ENCODE results near the gene DOC2B. TPM values are rescaled to one million over a fixed set of nuclear protein-coding genes. Genes with fewer than 3 reads are reported as not detected.

DOC2B gene
- polyA plus RNA-seq, 3 donors = 0.02 to 0.19 TPM; not detected in 1

GRCh38 chr17:210402-210801 is 29.0 kb upstream of the DOC2B start:
- Histone ChIP-seq H3K4me2 (replicated peaks; ENCODE audit: extremely low read depth, low read length, poor library complexity, severe bottlenecking) (no peak overlapping the region), H3K79me2 (ENCODE audit: insufficient read depth, low read length) (no peaks in the 10 kb centered on the region), H3K9ac (ENCODE audit: insufficient read depth, low read length, poor library complexity, severe bottlenecking) (no peak overlapping the region), H3K36me3 (replicated peaks in 1 of 2; ENCODE audit: control insufficient read depth in 1 of 2, insufficient read depth in 2 of 2, low read length in 2 of 2) (no peaks in the 10 kb centered on the region), H3K27me3 (ENCODE audit: control insufficient read depth in 2 of 2, insufficient read depth in 2 of 2, low read length in 2 of 2) (peaks cover 0 to 15% of the 10 kb centered on the region in 2 donors), H4K20me1 (ENCODE audit: insufficient read depth, low read length) (no peaks in the 10 kb centered on the region), H3K27ac (ENCODE audit: low read depth in 1 of 2, low read length in 2 of 2) (no peak overlapping the region), H3K9me3 (replicated peaks in 1 of 2; ENCODE audit: control insufficient read depth in 1 of 2, insufficient read depth in 1 of 2, low read length in 2 of 2) (peaks cover 0 to 10% of the 10 kb centered on the region in 2 donors), H3K4me3 (replicated peaks in 1 of 3; ENCODE audit: low read depth in 2 of 3, low read length in 3 of 3) (no peak overlapping the region), H2AFZ (ENCODE audit: insufficient read depth, low read depth, low read length, poor library complexity, severe bottlenecking) (no peak overlapping the region), H3K4me1 (ENCODE audit: control insufficient read depth in 1 of 2, insufficient read depth in 2 of 2, low read length in 2 of 2) (peaks cover 3 to 5% of the 10 kb centered on the region in 2 donors)
- Mint-ChIP-seq H3K4me1 (peaks cover 7% of the 10 kb centered on the region), H3K9me3 (peaks cover 5 to 25% (median 9%) of the 10 kb centered on the region in 7 donors), H3K36me3 (peaks cover 0 to 2% of the 10 kb centered on the region in 2 donors), H3K27ac (no peak overlapping the region), H3K4me3 (no peak overlapping the region), H3K27me3 (ENCODE audit: low read depth in 3 of 3) (peaks cover 9 to 19% (median 19%) of the 10 kb centered on the region in 3 donors)
- no peak for TF ChIP-seq CTCF (IDR thresholded peaks at IDR 0.05)
- WGBS (ENCODE audit: insufficient coverage) = 100% methylated on average over 4 of the region's 8 CpGs
- intact Hi-C loops (cut with micrococcal nuclease) = no loop called here
- DNase-seq = no peak

- Histone ChIP-seq H3K9ac (ENCODE audit: insufficient read depth, low read length, poor library complexity, severe bottlenecking) (no peak overlapping the region), H4K20me1 (ENCODE audit: insufficient read depth, low read length) (no peaks in the 10 kb centered on the region), H3K27ac (ENCODE audit: low read depth in 1 of 2, low read length in 2 of 2) (no peak overlapping the region), H3K27me3 (ENCODE audit: control insufficient read depth in 2 of 2, insufficient read depth in 2 of 2, low read length in 2 of 2) (peaks cover 0 to 15% of the 10 kb centered on the region in 2 donors), H3K36me3 (replicated peaks in 1 of 2; ENCODE audit: control insufficient read depth in 1 of 2, insufficient read depth in 2 of 2, low read length in 2 of 2) (no peaks in the 10 kb centered on the region), H3K4me1 (ENCODE audit: control insufficient read depth in 1 of 2, insufficient read depth in 2 of 2, low read length in 2 of 2) (no peaks in the 10 kb centered on the region), H3K9me3 (replicated peaks in 1 of 2; ENCODE audit: control insufficient read depth in 1 of 2, insufficient read depth in 1 of 2, low read length in 2 of 2) (peaks cover 0 to 10% of the 10 kb centered on the region in 2 donors), H2AFZ (ENCODE audit: insufficient read depth, low read depth, low read length, poor library complexity, severe bottlenecking) (no peak overlapping the region), H3K79me2 (ENCODE audit: insufficient read depth, low read length) (no peaks in the 10 kb centered on the region), H3K4me2 (replicated peaks; ENCODE audit: extremely low read depth, low read length, poor library complexity, severe bottlenecking) (no peak overlapping the region), H3K4me3 (replicated peaks in 1 of 3; ENCODE audit: low read depth in 2 of 3, low read length in 3 of 3) (no peak overlapping the region)
- no peak for TF ChIP-seq CTCF (IDR thresholded peaks at IDR 0.05)
- no peak overlapping the region for H3K27ac Mint-ChIP-seq
- H3K27me3 Mint-ChIP-seq (ENCODE audit: low read depth in 3 of 3) = peaks cover 9 to 25% (median 21%) of the 10 kb centered on the region in 3 donors
- H3K36me3 Mint-ChIP-seq = peaks cover 0 to 2% of the 10 kb centered on the region in 2 donors
- no peak overlapping the region for H3K4me3 Mint-ChIP-seq
- peaks cover 5 to 31% (median 9%) of the 10 kb centered on the region in 7 donors for H3K9me3 Mint-ChIP-seq
- DNase-seq = no peak
- intact Hi-C loops (cut with micrococcal nuclease) = no loop called here
- WGBS (ENCODE audit: insufficient coverage) = 92% methylated on average over 5 of the region's 8 CpGs
- peaks cover 3% of the 10 kb centered on the region for H3K4me1 Mint-ChIP-seq
These were observed 27.0 kb upstream of the DOC2B start for GRCh38 chr17:208429-208828.
